Measurements from ENCODE around the gene PRKCA. TPM values are rescaled to one million over a fixed set of nuclear protein-coding genes. Genes with fewer than 3 reads are reported as not detected.

Gene PRKCA
- total and polyA plus RNA-seq, 4 donors, result 3.0 to 14.1 (median 5.4) TPM

DNA sequence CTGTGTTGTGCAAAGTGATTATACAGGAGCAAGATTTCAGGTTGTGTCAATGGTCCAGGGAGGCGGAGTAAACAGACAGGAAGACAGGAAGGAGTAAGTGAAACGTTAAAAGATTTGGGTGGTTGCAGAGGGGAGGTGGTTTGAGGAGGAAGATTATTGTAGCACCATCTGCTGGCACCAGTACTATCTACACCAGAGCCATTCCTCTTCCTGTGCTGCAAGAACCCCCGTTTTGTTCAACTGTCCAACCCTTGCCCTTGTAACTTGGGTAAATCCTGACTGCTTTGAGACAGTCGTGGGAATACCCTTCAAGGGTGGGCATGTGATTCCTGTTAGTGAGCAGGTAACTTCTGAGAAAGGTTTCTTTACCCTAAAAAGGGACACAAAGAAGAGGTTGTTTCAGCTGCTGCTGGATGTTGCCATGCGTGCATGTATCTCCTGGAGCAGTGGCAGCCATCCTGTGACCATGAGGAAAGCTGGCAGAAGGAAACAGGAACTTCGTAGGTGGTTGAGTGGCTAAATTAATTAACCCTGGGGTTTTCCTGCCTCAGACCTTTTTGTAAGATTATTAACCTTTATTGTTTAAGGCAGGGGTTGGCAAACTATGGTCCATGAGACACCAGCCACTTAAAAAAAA lies 124.1 kb downstream of the PRKCA start (continued):
- TF ChIP-seq FOXA2 (IDR thresholded peaks at IDR 0.05), result no peak
- TF ChIP-seq, protein P1, sequence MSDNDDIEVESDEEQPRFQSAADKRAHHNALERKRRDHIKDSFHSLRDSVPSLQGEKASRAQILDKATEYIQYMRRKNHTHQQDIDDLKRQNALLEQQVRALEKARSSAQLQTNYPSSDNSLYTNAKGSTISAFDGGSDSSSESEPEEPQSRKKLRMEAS (IDR thresholded peaks at IDR 0.05), result no peak
- TF ChIP-seq, protein P2, sequence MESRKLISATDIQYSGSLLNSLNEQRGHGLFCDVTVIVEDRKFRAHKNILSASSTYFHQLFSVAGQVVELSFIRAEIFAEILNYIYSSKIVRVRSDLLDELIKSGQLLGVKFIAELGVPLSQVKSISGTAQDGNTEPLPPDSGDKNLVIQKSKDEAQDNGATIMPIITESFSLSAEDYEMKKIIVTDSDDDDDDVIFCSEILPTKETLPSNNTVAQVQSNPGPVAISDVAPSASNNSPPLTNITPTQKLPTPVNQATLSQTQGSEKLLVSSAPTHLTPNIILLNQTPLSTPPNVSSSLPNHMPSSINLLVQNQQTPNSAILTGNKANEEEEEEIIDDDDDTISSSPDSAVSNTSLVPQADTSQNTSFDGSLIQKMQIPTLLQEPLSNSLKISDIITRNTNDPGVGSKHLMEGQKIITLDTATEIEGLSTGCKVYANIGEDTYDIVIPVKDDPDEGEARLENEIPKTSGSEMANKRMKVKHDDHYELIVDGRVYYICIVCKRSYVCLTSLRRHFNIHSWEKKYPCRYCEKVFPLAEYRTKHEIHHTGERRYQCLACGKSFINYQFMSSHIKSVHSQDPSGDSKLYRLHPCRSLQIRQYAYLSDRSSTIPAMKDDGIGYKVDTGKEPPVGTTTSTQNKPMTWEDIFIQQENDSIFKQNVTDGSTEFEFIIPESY (IDR thresholded peaks at IDR 0.05), result no peak
- TF ChIP-seq SP1 (IDR thresholded peaks at IDR 0.05), result no peak
- peak; percentile 64 to 77 for TF ChIP-seq RAD21 (IDR thresholded peaks at IDR 0.05)

DNA sequence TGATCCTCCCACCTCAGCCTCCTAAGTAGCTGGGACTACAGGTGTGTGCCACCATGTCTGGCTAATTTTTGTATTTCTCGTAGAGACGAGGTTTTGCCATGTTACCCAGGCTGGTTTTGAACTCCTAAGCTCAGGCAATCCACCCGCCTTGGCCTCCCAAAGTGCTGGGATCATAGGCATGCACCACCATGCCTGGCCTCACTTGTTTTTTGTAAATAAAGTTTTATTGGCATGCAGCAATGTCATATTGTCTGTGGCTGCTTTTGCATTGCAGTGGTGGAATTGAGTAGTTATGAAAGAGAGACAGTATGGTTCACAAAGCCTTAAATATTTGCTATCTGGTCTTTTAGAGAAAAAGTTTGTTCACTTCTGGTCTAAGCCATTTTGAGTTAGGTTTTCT lies 124.7 kb downstream of the PRKCA start:
- Histone ChIP-seq H3K36me3 (ENCODE audit: control insufficient read depth in 4 of 4, insufficient read depth in 3 of 4, low read depth in 1 of 4, low read length in 3 of 4) (no peaks in the 10 kb centered on the region), H3K27me3 (ENCODE audit: control insufficient read depth in 4 of 4, insufficient read depth in 4 of 4, low read length in 3 of 4) (no peaks in the 10 kb centered on the region), H3K4me1 (ENCODE audit: control insufficient read depth in 4 of 4, insufficient read depth in 4 of 4, low read length in 3 of 4) (peaks cover 0 to 26% (median 5%) of the 10 kb centered on the region in 4 donors), H3K27ac (ENCODE audit: low read depth in 1 of 2, low read length in 2 of 2) (no peak overlapping the region), H3K9ac (ENCODE audit: low read depth in 1 of 2, low read length in 2 of 2) (no peak overlapping the region), H3K4me3 (ENCODE audit: low read depth in 1 of 3, low read length in 3 of 3) (no peak overlapping the region), H3K9me3 (ENCODE audit: control insufficient read depth in 4 of 4, low read length in 3 of 4) (no peaks in the 10 kb centered on the region)
- DNase-seq (ENCODE audit: low spot score), result no peak
- TF ChIP-seq YY1 (IDR thresholded peaks at IDR 0.05) (no peak), RAD21 (IDR thresholded peaks at IDR 0.05) (no peak), HNF4G (IDR thresholded peaks at IDR 0.05) (no peak), EGR1 (IDR thresholded peaks at IDR 0.05; ENCODE audit: low read depth in 2 of 2) (no peak), SP1 (IDR thresholded peaks at IDR 0.05) (no peak), HNF4A (conservative IDR thresholded peaks at IDR 0.05) (no peak), FOXA2 (IDR thresholded peaks at IDR 0.05) (no peak), JUND (IDR thresholded peaks at IDR 0.05) (no peak)
- TF ChIP-seq, protein P3, sequence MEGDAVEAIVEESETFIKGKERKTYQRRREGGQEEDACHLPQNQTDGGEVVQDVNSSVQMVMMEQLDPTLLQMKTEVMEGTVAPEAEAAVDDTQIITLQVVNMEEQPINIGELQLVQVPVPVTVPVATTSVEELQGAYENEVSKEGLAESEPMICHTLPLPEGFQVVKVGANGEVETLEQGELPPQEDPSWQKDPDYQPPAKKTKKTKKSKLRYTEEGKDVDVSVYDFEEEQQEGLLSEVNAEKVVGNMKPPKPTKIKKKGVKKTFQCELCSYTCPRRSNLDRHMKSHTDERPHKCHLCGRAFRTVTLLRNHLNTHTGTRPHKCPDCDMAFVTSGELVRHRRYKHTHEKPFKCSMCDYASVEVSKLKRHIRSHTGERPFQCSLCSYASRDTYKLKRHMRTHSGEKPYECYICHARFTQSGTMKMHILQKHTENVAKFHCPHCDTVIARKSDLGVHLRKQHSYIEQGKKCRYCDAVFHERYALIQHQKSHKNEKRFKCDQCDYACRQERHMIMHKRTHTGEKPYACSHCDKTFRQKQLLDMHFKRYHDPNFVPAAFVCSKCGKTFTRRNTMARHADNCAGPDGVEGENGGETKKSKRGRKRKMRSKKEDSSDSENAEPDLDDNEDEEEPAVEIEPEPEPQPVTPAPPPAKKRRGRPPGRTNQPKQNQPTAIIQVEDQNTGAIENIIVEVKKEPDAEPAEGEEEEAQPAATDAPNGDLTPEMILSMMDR (IDR thresholded peaks at IDR 0.05; ENCODE audit: low read depth, low read length, missing input control), result no peak
- TF ChIP-seq, protein P2 (IDR thresholded peaks at IDR 0.05), result no peak
- TF ChIP-seq, protein P4, sequence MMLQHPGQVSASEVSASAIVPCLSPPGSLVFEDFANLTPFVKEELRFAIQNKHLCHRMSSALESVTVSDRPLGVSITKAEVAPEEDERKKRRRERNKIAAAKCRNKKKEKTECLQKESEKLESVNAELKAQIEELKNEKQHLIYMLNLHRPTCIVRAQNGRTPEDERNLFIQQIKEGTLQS (IDR thresholded peaks at IDR 0.05), result no peak
- 96% methylated on average over 3 of the region's 3 CpGs for WGBS

DNA sequence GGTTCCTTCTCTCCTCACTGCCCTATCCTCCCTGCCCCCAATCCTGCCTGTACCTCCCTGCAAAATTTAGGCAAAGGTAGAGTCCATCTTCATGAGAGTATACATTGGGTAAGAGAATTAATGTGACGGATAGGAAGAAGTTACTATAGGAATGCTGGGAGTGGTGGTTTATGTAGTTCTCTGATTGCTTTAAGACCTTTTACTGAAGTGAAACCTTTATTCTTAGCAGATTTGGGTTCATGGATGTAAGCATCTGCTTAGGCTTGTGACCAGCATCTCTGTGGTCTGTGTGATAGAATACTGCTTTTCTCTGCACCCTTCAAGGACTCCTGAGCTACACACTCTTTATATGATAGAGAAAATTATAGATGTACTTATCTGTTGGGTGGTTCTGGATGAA lies 127.3 kb downstream of the PRKCA start:
- no peak for TF ChIP-seq HNF4A (conservative IDR thresholded peaks at IDR 0.05)
- TF ChIP-seq EGR1 (IDR thresholded peaks at IDR 0.05; ENCODE audit: low read depth in 2 of 2), result no peak
- TF ChIP-seq, protein P3 (IDR thresholded peaks at IDR 0.05; ENCODE audit: low read depth, low read length, missing input control), result no peak
- TF ChIP-seq YY1 (IDR thresholded peaks at IDR 0.05), result no peak
- TF ChIP-seq NR2F2 (IDR thresholded peaks at IDR 0.05), result no peak
- Histone ChIP-seq H3K4me3 (ENCODE audit: low read depth in 1 of 3, low read length in 3 of 3) (no peak overlapping the region), H3K27ac (ENCODE audit: low read depth in 1 of 2, low read length in 2 of 2) (no peak overlapping the region), H3K4me1 (ENCODE audit: control insufficient read depth in 4 of 4, insufficient read depth in 4 of 4, low read length in 3 of 4) (peaks cover 0 to 23% (median 4%) of the 10 kb centered on the region in 4 donors), H3K36me3 (ENCODE audit: control insufficient read depth in 4 of 4, insufficient read depth in 3 of 4, low read depth in 1 of 4, low read length in 3 of 4) (no peaks in the 10 kb centered on the region), H3K9ac (ENCODE audit: low read depth in 1 of 2, low read length in 2 of 2) (no peak overlapping the region), H3K27me3 (ENCODE audit: control insufficient read depth in 4 of 4, insufficient read depth in 4 of 4, low read length in 3 of 4) (no peaks in the 10 kb centered on the region), H3K9me3 (ENCODE audit: control insufficient read depth in 4 of 4, low read length in 3 of 4) (no peaks in the 10 kb centered on the region)
- 97% methylated on average over 1 of the region's 1 CpG for WGBS
- DNase-seq (ENCODE audit: low spot score), result no peak

All from liver (tissue), 9 donors.